HEK293 (cell line): ENCODE measurements around the gene SRPK3.

Experiments used
- BCL11A ChIP-seq: fragments of 450-650 bp; formaldehyde crosslinking; IDR thresholded peaks from 2 replicates; pipeline ENCODE4 v1.5.1; 2016; ENCODE audit warnings: low read depth, missing biosample characterization, missing genetic modification characterization
- CTCF ChIP-seq: fragments of 450-650 bp; formaldehyde crosslinking; IDR thresholded peaks from 2 replicates; pipeline ENCODE4 v1.5.1; 2016; ENCODE audit warnings: missing biosample characterization, missing genetic modification characterization
- ZIC2 ChIP-seq: fragments of 450-650 bp; formaldehyde crosslinking; IDR thresholded peaks from 2 replicates; pipeline ENCODE4 v1.5.1; 2016; ENCODE audit warnings: missing biosample characterization, missing genetic modification characterization
- ZNF555 ChIP-seq: fragments of 450-650 bp; formaldehyde crosslinking; conservative IDR thresholded peaks from 2 replicates; pipeline ENCODE4 v1.5.1; 2017; ENCODE audit warnings: missing biosample characterization, mild to moderate bottlenecking, missing genetic modification characterization, inconsistent platforms
- ZNF792 ChIP-seq: fragments of 450-650 bp; formaldehyde crosslinking; IDR thresholded peaks from 2 replicates; pipeline ENCODE4 v1.5.1; 2016; ENCODE audit warnings: missing biosample characterization, missing genetic modification characterization
- TF ChIP-seq, protein P1 (sequence below): fragments of 450-650 bp; formaldehyde crosslinking; IDR thresholded peaks from 2 replicates; pipeline ENCODE4 v1.5.1; 2016; ENCODE audit warnings: missing biosample characterization, missing genetic modification characterization

- TF ChIP-seq CTCF (tag by site-specific recombination) (no peak), ZIC2 (tag by site-specific recombination) (no peak), BCL11A (tag by site-specific recombination) (no peak), ZNF792 (no peak), ZNF555 (tag by site-specific recombination) (no peak)
- TF ChIP-seq, protein P1, sequence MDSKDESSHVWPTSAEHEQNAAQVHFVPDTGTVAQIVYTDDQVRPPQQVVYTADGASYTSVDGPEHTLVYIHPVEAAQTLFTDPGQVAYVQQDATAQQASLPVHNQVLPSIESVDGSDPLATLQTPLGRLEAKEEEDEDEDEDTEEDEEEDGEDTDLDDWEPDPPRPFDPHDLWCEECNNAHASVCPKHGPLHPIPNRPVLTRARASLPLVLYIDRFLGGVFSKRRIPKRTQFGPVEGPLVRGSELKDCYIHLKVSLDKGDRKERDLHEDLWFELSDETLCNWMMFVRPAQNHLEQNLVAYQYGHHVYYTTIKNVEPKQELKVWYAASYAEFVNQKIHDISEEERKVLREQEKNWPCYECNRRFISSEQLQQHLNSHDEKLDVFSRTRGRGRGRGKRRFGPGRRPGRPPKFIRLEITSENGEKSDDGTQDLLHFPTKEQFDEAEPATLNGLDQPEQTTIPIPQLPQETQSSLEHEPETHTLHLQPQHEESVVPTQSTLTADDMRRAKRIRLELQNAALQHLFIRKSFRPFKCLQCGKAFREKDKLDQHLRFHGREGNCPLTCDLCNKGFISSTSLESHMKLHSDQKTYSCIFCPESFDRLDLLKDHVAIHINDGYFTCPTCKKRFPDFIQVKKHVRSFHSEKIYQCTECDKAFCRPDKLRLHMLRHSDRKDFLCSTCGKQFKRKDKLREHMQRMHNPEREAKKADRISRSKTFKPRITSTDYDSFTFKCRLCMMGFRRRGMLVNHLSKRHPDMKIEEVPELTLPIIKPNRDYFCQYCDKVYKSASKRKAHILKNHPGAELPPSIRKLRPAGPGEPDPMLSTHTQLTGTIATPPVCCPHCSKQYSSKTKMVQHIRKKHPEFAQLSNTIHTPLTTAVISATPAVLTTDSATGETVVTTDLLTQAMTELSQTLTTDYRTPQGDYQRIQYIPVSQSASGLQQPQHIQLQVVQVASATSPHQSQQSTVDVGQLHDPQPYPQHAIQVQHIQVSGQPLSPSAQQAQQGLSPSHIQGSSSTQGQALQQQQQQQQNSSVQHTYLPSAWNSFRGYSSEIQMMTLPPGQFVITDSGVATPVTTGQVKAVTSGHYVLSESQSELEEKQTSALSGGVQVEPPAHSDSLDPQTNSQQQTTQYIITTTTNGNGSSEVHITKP: no peak
Measured at GRCh38 chrX:153827903-153828302, 47.1 kb downstream of the SRPK3 start.
